ENCODE results near the gene DLEU7.

- TF ChIP-seq POLR2A (IDR thresholded peaks at IDR 0.05) = no peak
- TF ChIP-seq CTCF (IDR thresholded peaks at IDR 0.05) = no peak
Measured at GRCh38 chr13:50866817-50867636, 23.5 kb upstream of the DLEU7 start.

All from testis (tissue), 2 donors.